WI38 (cell line): Measurements from ENCODE around the gene ANKRD1.
A peak's percentile ranks its signal among the peaks of the same experiment; 100 is the strongest.

ENCODE experiments used
- H3K4me3 ChIP-seq: 2 replicates; pipeline ENCODE4 v1.5.1; 2011; ENCODE audit warnings: low read depth, mild to moderate bottlenecking, control low read depth, low read length
- CTCF ChIP-seq: IDR thresholded peaks from 2 replicates; pipeline ENCODE4 v1.5.1; 2012; ENCODE audit warnings: low read depth, mild to moderate bottlenecking, control low read depth, low read length

ANKRD1 gene

GRCh38 chr10:90871279-90871765 lies 49.6 kb downstream of the ANKRD1 start:
- TF ChIP-seq CTCF = peak; percentile 64
- peak overlapping the region; percentile 81 for H3K4me3 ChIP-seq

- H3K4me3 ChIP-seq = no peak overlapping the region
- TF ChIP-seq CTCF = no peak
Measured at GRCh38 chr10:90866050-90866598, 54.8 kb downstream of the ANKRD1 start.

- no peak overlapping the region for H3K4me3 ChIP-seq
- no peak for TF ChIP-seq CTCF
Measured at GRCh38 chr10:90865401-90865800, 55.5 kb downstream of the ANKRD1 start.

- peak; percentile 46; the same call in 1 of the 2 replicates for TF ChIP-seq CTCF
- no peak overlapping the region for H3K4me3 ChIP-seq
Measured at GRCh38 chr10:90862908-90863514, 57.9 kb downstream of the ANKRD1 start.
